Measurements from ENCODE around the gene ADAMTSL4.
"Not testable (repeated sequence)": the region's sequence is repeated elsewhere in the genome, so short reads cannot be mapped to it uniquely, and the experiment has no call there.

The ADAMTSL4 gene

GRCh38 chr1:150555971-150556865, 7.0 kb downstream of the ADAMTSL4 start:
- DNase-seq, result no peak

DNA sequence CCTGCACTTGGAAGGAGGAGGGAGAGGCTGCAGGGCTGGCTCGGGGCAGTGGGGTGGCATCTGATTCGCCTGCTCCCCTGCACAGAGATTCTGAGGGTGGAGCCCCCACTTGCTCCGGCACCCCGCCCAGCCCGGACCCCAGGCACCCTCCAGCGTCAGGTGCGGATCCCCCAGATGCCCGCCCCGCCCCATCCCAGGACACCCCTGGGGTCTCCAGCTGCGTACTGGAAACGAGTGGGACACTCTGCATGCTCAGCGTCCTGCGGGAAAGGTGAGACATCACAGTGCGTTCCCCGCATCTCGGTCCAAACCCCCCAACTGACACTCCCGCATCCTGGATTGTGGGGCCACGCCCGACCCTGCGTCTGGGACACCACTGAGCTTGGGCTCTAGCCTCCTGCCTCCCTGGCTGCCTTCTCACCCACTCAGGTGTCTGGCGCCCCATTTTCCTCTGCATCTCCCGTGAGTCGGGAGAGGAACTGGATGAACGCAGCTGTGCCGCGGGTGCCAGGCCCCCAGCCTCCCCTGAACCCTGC, 7.9 kb downstream of the ADAMTSL4 start:
- no peak for DNase-seq

GRCh38 chr1:150557813-150558212, 8.6 kb downstream of the ADAMTSL4 start:
- DNase-seq, result no peak

- DNase-seq, result no peak
Observed at GRCh38 chr1:150558303-150558704, 9.1 kb downstream of the ADAMTSL4 start.

GRCh38 chr1:150558761-150559655, 9.8 kb downstream of the ADAMTSL4 start:
- no peak for DNase-seq

GRCh38 chr1:150559656-150560010, 10.4 kb downstream of the ADAMTSL4 start:
- DNase-seq, result no peak

GRCh38 chr1:150560011-150560438, 10.8 kb downstream of the ADAMTSL4 start:
- peak; percentile 30 for DNase-seq

- DNase-seq, result peak; percentile 82
Observed at GRCh38 chr1:150560576-150561253, 11.5 kb downstream of the ADAMTSL4 start.

- DNase-seq, result peak; percentile 85
Observed at GRCh38 chr1:150561254-150561973, 12.2 kb downstream of the ADAMTSL4 start.

DNA sequence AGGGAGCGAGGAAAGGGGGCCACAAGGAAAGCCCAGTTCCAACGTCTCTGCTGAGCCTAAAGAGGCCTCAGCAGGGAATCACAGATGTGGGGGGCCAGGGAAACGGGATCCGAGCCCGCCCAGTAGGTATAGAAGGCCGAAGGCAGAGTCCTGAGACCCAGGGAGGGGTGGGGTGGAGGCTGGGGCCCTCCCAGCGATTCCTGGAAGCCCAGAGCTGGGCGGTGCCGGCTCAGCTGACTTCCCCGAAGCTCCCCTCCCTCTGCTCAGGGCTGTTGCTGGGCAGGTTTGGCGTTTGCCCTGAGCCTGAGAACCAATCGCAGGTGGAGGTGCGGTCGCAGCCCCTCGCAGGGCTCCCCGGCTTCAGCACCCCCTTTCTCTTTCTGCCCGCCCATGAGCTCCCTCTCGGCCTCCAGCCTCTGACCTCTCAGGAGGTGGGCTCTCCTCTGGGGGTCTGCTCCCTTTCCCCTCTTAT, 12.8 kb downstream of the ADAMTSL4 start:
- DNase-seq, result peak; percentile 79

GRCh38 chr1:150562446-150563339, 13.5 kb downstream of the ADAMTSL4 start:
- no peak for DNase-seq

DNA sequence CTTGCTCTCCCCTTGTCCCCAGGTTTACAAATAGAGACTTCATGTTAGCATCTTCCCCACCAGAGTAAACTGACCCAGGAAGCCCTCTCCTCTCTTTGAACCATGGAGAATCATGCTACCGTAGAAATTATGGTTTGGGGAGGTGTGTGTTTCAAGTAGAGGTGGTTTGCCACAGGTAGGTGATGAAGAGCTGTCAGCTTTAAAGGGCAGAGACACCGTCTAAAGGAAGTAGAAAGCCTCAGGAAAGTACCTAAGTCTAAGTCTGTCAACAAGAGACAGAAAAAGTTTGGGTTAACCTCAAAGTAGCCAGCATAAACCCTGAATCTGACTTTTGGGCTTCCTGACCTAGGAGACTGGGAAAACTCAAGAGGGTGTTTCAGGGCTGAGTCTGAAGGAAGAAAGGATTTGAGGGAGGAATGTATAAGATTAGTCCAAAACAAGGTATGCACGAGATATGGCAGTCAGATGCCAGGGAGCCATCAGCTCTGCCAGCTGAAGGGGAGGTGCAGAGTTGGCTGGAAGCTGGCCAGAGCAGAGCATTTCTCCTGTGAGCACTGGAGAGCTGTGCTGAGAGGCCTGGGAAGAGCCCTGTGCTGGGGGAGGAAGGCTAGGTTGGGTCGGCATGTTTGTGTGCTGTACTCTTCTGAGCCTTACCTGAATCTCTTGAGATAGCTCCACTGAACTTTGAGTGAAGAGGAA, 14.3 kb downstream of the ADAMTSL4 start:
- DNase-seq, result peak; percentile 63

GRCh38 chr1:150564051-150564991, 15.1 kb downstream of the ADAMTSL4 start:
- no peak for DNase-seq

- DNase-seq, result not testable (repeated sequence)
Observed at GRCh38 chr1:150565240-150565991, 16.2 kb downstream of the ADAMTSL4 start.

DNA sequence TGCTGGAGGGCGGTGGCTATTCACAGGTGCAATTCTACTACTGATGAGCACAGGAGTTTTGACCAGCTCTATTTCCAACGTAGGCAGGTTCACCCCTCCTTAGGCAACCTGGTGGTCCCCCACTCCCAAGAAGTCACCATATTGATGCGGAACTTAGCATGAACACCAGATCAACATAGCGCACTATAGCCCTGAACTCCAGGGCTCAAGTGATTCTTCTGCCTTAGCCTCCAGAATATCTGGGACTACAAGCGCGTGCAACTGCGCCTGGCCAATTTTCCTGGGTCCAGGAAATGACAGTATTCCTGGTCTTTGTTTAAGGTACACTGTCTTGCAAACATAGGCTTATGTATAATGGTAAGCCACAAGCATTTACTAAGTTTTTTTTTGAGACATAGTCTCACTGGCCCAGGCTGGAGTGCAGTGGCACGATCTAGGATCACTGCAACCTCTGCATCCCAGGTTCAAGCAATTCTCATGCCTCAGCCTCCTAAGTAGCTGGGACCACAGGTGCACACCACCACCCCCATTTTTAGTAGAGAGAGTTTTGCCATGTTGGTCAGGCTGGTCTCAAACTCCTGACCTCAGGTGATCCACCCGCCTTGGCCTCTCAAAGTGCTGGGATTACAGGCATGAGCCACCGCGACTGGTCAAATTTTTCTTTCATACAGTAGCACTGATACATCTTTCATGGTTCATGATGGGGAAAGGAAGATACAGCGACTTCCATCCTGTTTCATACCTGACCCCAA, 17.6 kb downstream of the ADAMTSL4 start:
- no peak for DNase-seq

- no peak for DNase-seq
Observed at GRCh38 chr1:150567341-150567716, 18.1 kb downstream of the ADAMTSL4 start.

Data from NCI-H2029 (cell line).